ENCODE measurements around the gene ZNF362.
"Not testable (repeated sequence)": the region's sequence is repeated elsewhere in the genome, so short reads cannot be mapped to it uniquely, and the experiment has no call there.

Gene ZNF362

GRCh38 chr1:33284049-33284448 lies 27.8 kb downstream of the ZNF362 start:
- DNase-seq (ENCODE audit: low read depth), result no peak

- no peak for DNase-seq (ENCODE audit: low read depth)
Measured at GRCh38 chr1:33286451-33287185, 30.3 kb downstream of the ZNF362 start.

- no peak for DNase-seq (ENCODE audit: low read depth)
Measured at GRCh38 chr1:33287317-33287716, 31.0 kb downstream of the ZNF362 start.

GRCh38 chr1:33288976-33289857 lies 32.9 kb downstream of the ZNF362 start:
- DNase-seq (ENCODE audit: low read depth), result no peak

- DNase-seq (ENCODE audit: low read depth), result no peak
Measured at GRCh38 chr1:33289858-33290154, 33.5 kb downstream of the ZNF362 start.

- not testable (repeated sequence) for DNase-seq (ENCODE audit: low read depth)
Measured at GRCh38 chr1:33290615-33291014, 34.3 kb downstream of the ZNF362 start.

- no peak for DNase-seq (ENCODE audit: low read depth)
Measured at GRCh38 chr1:33292726-33293340, 36.5 kb downstream of the ZNF362 start.

- no peak for DNase-seq (ENCODE audit: low read depth)
Measured at GRCh38 chr1:33294071-33295010, 38.0 kb downstream of the ZNF362 start.

GRCh38 chr1:33295023-33295422 lies 38.7 kb downstream of the ZNF362 start:
- DNase-seq (ENCODE audit: low read depth), result no peak

GRCh38 chr1:33295450-33296081 lies 39.3 kb downstream of the ZNF362 start:
- peak; percentile 32 for DNase-seq (ENCODE audit: low read depth)

GRCh38 chr1:33296082-33296458 lies 39.8 kb downstream of the ZNF362 start:
- DNase-seq (ENCODE audit: low read depth), result no peak

GRCh38 chr1:33296824-33297223 lies 40.5 kb downstream of the ZNF362 start:
- no peak for DNase-seq (ENCODE audit: low read depth)

GRCh38 chr1:33297911-33298622 lies 41.8 kb downstream of the ZNF362 start:
- no peak for DNase-seq (ENCODE audit: low read depth)

GRCh38 chr1:33298623-33299277 lies 42.5 kb downstream of the ZNF362 start:
- DNase-seq (ENCODE audit: low read depth), result no peak

GRCh38 chr1:33299461-33300155 lies 43.3 kb downstream of the ZNF362 start:
- DNase-seq (ENCODE audit: low read depth), result no peak

- no peak for DNase-seq (ENCODE audit: low read depth)
Measured at GRCh38 chr1:33300673-33301072, 44.4 kb downstream of the ZNF362 start.

GRCh38 chr1:33301273-33301984 lies 45.1 kb downstream of the ZNF362 start:
- DNase-seq (ENCODE audit: low read depth), result no peak

GRCh38 chr1:33302325-33302724 lies 46.0 kb downstream of the ZNF362 start:
- no peak for DNase-seq (ENCODE audit: low read depth)

GRCh38 chr1:33305016-33305415 lies 48.7 kb downstream of the ZNF362 start:
- no peak for DNase-seq (ENCODE audit: low read depth)

Measured in HS-5 (cell line).